GM12878 (cell line): ENCODE results near the gene LZTFL1. TPM values are rescaled to one million over a fixed set of nuclear protein-coding genes. Genes with fewer than 3 reads are reported as not detected.

ENCODE experiments used
- CHD2 ChIP-seq: IDR thresholded peaks from 2 replicates; pipeline ENCODE4 v1.6.1; 2011; ENCODE audit warnings: low read depth, low read length, improper control_type of control experiment, borderline replicate concordance
- CTCF ChIP-seq, 3 experiments: IDR thresholded peaks in 2 of 3; conservative IDR thresholded peaks in 1 of 3; 2 replicates each; pipeline ENCODE4 v1.5.1; 2011; ENCODE audit warnings: low read depth in 3 of 3, low read length in 3 of 3, mild to moderate bottlenecking in 3 of 3, control low read depth in 2 of 3, moderate library complexity in 2 of 3, inconsistent platforms in 1 of 3, mixed read lengths in 1 of 3; ENCODE audit not compliant: control insufficient read depth in 2 of 3, insufficient read depth in 1 of 3; ENCODE audit errors: extremely low read depth in 1 of 3
- JUND ChIP-seq: IDR thresholded peaks from 2 replicates; pipeline ENCODE4 v1.6.1; 2012; ENCODE audit warnings: low read depth, mild to moderate bottlenecking, low read length, improper control_type of control experiment, moderate library complexity
- NFXL1 ChIP-seq: fragments of 450-650 bp; IDR thresholded peaks from 2 replicates; pipeline ENCODE4 v1.6.1; 2017; ENCODE audit warnings: antibody characterized with exemption, mild to moderate bottlenecking, borderline replicate concordance
- NFYB ChIP-seq: IDR thresholded peaks from 2 replicates; pipeline ENCODE4 v1.6.1; 2011; ENCODE audit warnings: low read depth, mild to moderate bottlenecking, low read length, improper control_type of control experiment, moderate library complexity; ENCODE audit not compliant: insufficient read depth
- PAX5 ChIP-seq: IDR thresholded peaks from 2 replicates; pipeline ENCODE4 v1.6.1; 2011; ENCODE audit warnings: low read depth, low read length, borderline replicate concordance
- PKNOX1 ChIP-seq: fragments of 450-650 bp; IDR thresholded peaks from 2 replicates; pipeline ENCODE4 v1.6.1; 2016; ENCODE audit warnings: mild to moderate bottlenecking
- POLR2A ChIP-seq: IDR thresholded peaks from 2 replicates; pipeline ENCODE4 v1.6.1; 2011; ENCODE audit warnings: low read depth, mild to moderate bottlenecking, low read length
- PRDM15 ChIP-seq: fragments of 450-650 bp; formaldehyde crosslinking; IDR thresholded peaks from 2 replicates; pipeline ENCODE4 v1.4.0; 2020; ENCODE audit warnings: mild to moderate bottlenecking, moderate library complexity
- RBBP5 ChIP-seq: fragments of 200-600 bp; sonication (generic); conservative IDR thresholded peaks from 2 replicates; pipeline ENCODE4 v1.6.1; 2016
- REST ChIP-seq: IDR thresholded peaks from 2 replicates; pipeline ENCODE4 v1.6.1; 2012; ENCODE audit warnings: mild to moderate bottlenecking, low read depth, low read length
- SPI1 ChIP-seq: IDR thresholded peaks from 2 replicates; pipeline ENCODE4 v1.6.1; 2011; ENCODE audit warnings: low read depth, mild to moderate bottlenecking, low read length, moderate library complexity, borderline replicate concordance; ENCODE audit not compliant: insufficient read depth
- ZBTB33 ChIP-seq: fragments of 450-650 bp; IDR thresholded peaks from 2 replicates; pipeline ENCODE4 v1.6.1; 2017; ENCODE audit warnings: mild to moderate bottlenecking
- ZNF24 ChIP-seq: fragments of 450-650 bp; IDR thresholded peaks from 2 replicates; pipeline ENCODE4 v1.6.1; 2017; ENCODE audit warnings: antibody characterized with exemption, mild to moderate bottlenecking
- ZNF622 ChIP-seq: fragments of 450-650 bp; IDR thresholded peaks from 2 replicates; pipeline ENCODE4 v1.6.1; 2017; ENCODE audit warnings: mild to moderate bottlenecking, inconsistent platforms
- polyA plus RNA-seq, 11 experiments: library from polyadenylated mRNA; depleted of rRNA in 4 of 11; unstranded in 6 of 11; stranded (reverse) in 5 of 11; fragments of >200 nt; fragmentation: Nextera tagmentation in 4 of 11; fragmentation: Illumina TruSeq in 1 of 11; extraction: Ambion mirVana in 4 of 11; extraction: Trizol in 1 of 11; gene quantifications; 1 replicate in 1 of 11; 2 replicates in 10 of 11; pipeline versions ENCODE4 v1.2.1 to v1.2.3, GENCODE V29; 2011 to 2016; ENCODE audit warnings: inconsistent platforms in 2 of 11, missing spikeins in 2 of 11, low read depth in 1 of 11
- total RNA-seq, 4 experiments: library from RNA; depleted of rRNA in 3 of 4; stranded (reverse); fragments of >200 nt in 3 of 4; fragmentation: Illumina TruSeq in 1 of 4; extraction: Trizol in 1 of 4; gene quantifications; 2 replicates each; pipeline versions ENCODE4 v1.2.1 to v1.2.3, GENCODE V29; 2013 to 2021

The LZTFL1 gene
- total and polyA plus RNA-seq, 10 of the 15 experiments (the other 5 are each of a cell fraction or from before 2014, with no cell fraction given), result 9.8 to 74.1 (median 11.9) TPM

GRCh38 chr3:45881078-45882022 is 39.4 kb upstream of the LZTFL1 start (continued):
- TF ChIP-seq NFYB (no peak), POLR2A (peak; percentile 56; the same call in 1 of the 2 replicates), JUND (no peak), CTCF (IDR thresholded peaks at IDR 0.05 in 2 of 3, conservative IDR thresholded peaks at IDR 0.05 in 1 of 3; ENCODE audit: control insufficient read depth in 2 of 3, extremely low read depth in 1 of 3, insufficient read depth in 1 of 3, low read depth in 3 of 3, low read length in 3 of 3) (no peak), PKNOX1 (no peak), NFXL1 (no peak), SPI1 (no peak), ZNF24 (no peak), RBBP5 (no peak), ZNF622 (no peak), PAX5 (0 out of 2 replicates have a peak, but pooled peaks have one; percentile 7), ZBTB33 (no peak), CHD2 (peak; percentile 74; the same call in 1 of the 2 replicates), PRDM15 (CRISPR knock-in tag) (no peak), REST (no peak)
